GM06990 (cell line): ENCODE data around the gene ANKH.
"Not testable (repeated sequence)": the region's sequence is repeated elsewhere in the genome, so short reads cannot be mapped to it uniquely, and the experiment has no call there.

Experiments
- DNase-seq: peaks from one replicate; pipeline ENCODE4 v3.0.0-alpha.2; 2011; ENCODE audit not compliant: insufficient read length; ENCODE audit errors: extremely low read depth
- H3K27me3 ChIP-seq: replicated peaks from 2 replicates; pipeline ENCODE4 v1.6.0; 2011; ENCODE audit warnings: low read length; ENCODE audit not compliant: control insufficient read depth, insufficient read depth
- H3K36me3 ChIP-seq: 2 replicates; pipeline ENCODE4 v1.5.1; 2011; ENCODE audit warnings: low read length; ENCODE audit not compliant: control insufficient read depth, insufficient read depth
- H3K4me3 ChIP-seq: replicated peaks from 2 replicates; pipeline ENCODE4 v1.5.1; 2011; ENCODE audit warnings: low read depth, mild to moderate bottlenecking, control low read depth, low read length
- TF ChIP-seq, protein P1 (sequence below): IDR thresholded peaks from 2 replicates; pipeline ENCODE4 v1.5.1; 2011; ENCODE audit warnings: low read length, control low read depth, mild to moderate bottlenecking, inconsistent platforms; ENCODE audit not compliant: insufficient read depth, poor library complexity, severe bottlenecking

The ANKH gene

DNA sequence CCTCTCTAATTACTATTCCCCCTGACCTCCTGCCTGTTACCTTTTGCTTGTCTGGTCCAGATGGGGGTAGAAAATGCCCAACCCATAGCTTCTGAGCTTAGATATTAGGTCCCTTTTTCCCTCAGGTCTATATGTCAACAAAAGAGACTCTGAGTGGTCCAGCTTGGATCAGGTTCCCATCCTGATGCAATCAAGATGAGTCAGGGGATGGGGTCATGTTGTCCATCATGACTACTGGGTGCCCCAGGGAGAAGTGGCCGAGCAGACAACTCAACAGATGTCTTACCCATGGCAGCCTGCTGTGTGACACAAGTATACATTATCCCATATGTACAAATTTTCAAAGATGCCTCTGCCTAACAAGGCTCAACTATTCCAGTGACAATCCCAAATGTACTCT lies 9.1 kb upstream of the ANKH start:
- no peaks in the 10 kb centered on the region for H3K27me3 ChIP-seq
- no peak for DNase-seq
- H3K4me3 ChIP-seq, result no peak overlapping the region
- TF ChIP-seq, protein P1, sequence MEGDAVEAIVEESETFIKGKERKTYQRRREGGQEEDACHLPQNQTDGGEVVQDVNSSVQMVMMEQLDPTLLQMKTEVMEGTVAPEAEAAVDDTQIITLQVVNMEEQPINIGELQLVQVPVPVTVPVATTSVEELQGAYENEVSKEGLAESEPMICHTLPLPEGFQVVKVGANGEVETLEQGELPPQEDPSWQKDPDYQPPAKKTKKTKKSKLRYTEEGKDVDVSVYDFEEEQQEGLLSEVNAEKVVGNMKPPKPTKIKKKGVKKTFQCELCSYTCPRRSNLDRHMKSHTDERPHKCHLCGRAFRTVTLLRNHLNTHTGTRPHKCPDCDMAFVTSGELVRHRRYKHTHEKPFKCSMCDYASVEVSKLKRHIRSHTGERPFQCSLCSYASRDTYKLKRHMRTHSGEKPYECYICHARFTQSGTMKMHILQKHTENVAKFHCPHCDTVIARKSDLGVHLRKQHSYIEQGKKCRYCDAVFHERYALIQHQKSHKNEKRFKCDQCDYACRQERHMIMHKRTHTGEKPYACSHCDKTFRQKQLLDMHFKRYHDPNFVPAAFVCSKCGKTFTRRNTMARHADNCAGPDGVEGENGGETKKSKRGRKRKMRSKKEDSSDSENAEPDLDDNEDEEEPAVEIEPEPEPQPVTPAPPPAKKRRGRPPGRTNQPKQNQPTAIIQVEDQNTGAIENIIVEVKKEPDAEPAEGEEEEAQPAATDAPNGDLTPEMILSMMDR, result no peak
- no peaks in the 10 kb centered on the region for H3K36me3 ChIP-seq

- TF ChIP-seq, protein P1, result no peak
- H3K4me3 ChIP-seq, result no peak overlapping the region
- H3K36me3 ChIP-seq, result no peaks in the 10 kb centered on the region
- DNase-seq, result no peak
- no peaks in the 10 kb centered on the region for H3K27me3 ChIP-seq
These were observed 8.5 kb upstream of the ANKH start for GRCh38 chr5:14879937-14880589.

DNA sequence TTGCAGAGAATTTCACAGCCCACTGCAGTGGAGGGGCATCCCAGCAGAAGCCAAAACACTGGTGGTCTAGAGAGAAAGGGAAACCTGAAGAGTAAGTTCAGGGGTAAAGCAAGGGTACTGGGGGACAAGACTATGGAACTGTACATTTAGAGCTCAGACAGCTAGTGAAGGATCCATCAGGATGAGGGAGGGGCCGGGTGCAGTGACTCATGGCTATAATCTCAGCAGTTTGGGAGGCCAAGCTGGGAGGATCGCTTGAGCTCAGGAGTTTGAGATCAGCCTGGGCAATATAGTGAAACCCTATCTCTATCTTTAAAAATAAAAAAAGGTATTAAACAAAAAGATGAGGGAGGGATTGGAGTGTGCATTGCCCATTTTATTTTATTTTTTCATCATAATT lies 7.8 kb upstream of the ANKH start:
- H3K36me3 ChIP-seq, result no peaks in the 10 kb centered on the region
- H3K4me3 ChIP-seq, result no peak overlapping the region
- no peak for DNase-seq
- no peaks in the 10 kb centered on the region for H3K27me3 ChIP-seq
- TF ChIP-seq, protein P1, result no peak

DNA sequence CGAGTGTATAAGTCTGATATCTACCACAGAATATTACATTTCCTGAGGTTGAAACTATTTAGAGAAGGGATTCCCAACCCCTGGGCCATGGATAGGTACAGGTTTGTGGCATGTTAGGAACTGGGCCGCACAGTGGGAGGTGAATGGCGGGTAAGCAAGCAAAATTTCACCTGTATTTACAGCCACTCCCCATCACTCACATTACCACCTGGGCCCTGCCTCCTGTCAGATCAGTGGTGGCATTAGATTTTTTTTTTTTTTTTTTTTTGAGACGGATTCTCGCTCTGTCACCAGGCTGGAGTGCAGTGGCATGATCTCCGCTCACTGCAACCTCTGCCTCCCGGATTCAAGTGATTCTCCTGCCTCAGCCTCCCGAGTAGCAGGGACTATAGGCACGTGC lies 6.6 kb upstream of the ANKH start:
- not testable (repeated sequence) for DNase-seq

GRCh38 chr5:14876095-14876494 lies 4.5 kb upstream of the ANKH start:
- H3K4me3 ChIP-seq, result no peak overlapping the region
- DNase-seq, result no peak

More for the DNA sequence above, 6.6 kb upstream of the ANKH start:
- not testable (repeated sequence) for H3K4me3 ChIP-seq, H3K36me3 ChIP-seq, H3K27me3 ChIP-seq

DNA sequence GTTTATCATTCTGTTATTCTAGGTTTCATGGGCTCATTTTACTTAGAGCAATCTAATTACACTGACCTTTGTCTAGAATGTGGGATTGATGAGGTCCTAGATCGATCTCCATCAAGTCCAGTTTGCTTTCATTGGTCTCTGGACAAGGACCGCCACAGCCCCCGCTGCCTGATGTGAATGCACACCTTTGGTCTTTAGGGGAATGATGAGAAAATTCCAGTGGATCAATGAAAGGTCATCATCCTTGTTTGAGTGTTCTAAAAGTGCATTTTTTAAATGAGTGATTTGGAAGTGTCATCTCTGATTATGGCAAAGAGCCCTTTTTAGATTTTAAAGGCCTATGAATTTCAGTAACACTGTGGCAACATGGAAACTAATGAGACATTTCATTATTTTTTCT lies 2.2 kb upstream of the ANKH start:
- H3K36me3 ChIP-seq, result no peaks in the 10 kb centered on the region
- no peaks in the 10 kb centered on the region for H3K27me3 ChIP-seq
- TF ChIP-seq, protein P1, result no peak

More at GRCh38 chr5:14876095-14876494, 4.5 kb upstream of the ANKH start:
- Histone ChIP-seq H3K27me3 (no peaks in the 10 kb centered on the region), H3K36me3 (no peaks in the 10 kb centered on the region)
- TF ChIP-seq, protein P1, result no peak

More for the DNA sequence above, 2.2 kb upstream of the ANKH start:
- DNase-seq, result no peak
- H3K4me3 ChIP-seq, result no peak overlapping the region
